Gastroesophageal sphincter (tissue), 3 donors: ENCODE data around the gene CCDC187.

ENCODE experiments used
- EP300 ChIP-seq: sonication (generic); formaldehyde crosslinking; IDR thresholded peaks from one replicate; pipeline ENCODE4 v1.6.1; 2017; ENCODE audit warnings: antibody characterized with exemption, mild to moderate bottlenecking
- POLR2A ChIP-seq, 2 donors: fragments of 450-650 bp; IDR thresholded peaks; one replicate each; pipeline ENCODE4 v1.6.1; 2017; ENCODE audit warnings: antibody characterized with exemption in 2 of 2, mild to moderate bottlenecking in 2 of 2, moderate library complexity in 1 of 2
- TF ChIP-seq, protein P1 (sequence below), 4 experiments: fragments of 200-600 bp in 2 of 4; fragments of 450-650 bp in 2 of 4; sonication (generic) in 1 of 4; IDR thresholded peaks; one replicate each; pipeline ENCODE4 v1.5.1; 2017 to 2019; ENCODE audit warnings: antibody characterized with exemption in 4 of 4, mild to moderate bottlenecking in 2 of 4, moderate library complexity in 2 of 4

DNA sequence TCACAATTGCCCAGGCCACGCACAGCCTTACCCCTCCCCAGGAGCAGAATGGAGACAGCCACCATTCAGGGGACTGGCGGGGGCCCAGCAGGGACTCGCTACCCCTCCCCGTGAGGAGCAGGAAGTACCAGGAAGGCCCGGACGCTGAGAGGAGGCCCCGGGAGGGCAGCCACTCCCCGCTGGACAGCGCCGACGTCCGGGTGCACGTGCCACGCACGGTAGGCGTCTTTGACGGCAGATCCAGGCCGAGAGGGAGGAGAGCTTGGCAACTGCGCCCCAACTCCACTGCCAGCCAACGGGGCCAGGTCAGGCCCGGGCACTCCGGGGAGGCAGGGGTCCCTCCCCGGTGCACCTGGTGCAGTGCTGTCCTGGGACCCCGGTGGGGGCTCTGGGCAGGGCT lies 45.7 kb upstream of the CCDC187 start:
- TF ChIP-seq, protein P1, sequence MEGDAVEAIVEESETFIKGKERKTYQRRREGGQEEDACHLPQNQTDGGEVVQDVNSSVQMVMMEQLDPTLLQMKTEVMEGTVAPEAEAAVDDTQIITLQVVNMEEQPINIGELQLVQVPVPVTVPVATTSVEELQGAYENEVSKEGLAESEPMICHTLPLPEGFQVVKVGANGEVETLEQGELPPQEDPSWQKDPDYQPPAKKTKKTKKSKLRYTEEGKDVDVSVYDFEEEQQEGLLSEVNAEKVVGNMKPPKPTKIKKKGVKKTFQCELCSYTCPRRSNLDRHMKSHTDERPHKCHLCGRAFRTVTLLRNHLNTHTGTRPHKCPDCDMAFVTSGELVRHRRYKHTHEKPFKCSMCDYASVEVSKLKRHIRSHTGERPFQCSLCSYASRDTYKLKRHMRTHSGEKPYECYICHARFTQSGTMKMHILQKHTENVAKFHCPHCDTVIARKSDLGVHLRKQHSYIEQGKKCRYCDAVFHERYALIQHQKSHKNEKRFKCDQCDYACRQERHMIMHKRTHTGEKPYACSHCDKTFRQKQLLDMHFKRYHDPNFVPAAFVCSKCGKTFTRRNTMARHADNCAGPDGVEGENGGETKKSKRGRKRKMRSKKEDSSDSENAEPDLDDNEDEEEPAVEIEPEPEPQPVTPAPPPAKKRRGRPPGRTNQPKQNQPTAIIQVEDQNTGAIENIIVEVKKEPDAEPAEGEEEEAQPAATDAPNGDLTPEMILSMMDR (IDR thresholded peaks at IDR 0.05) = no peak
- TF ChIP-seq POLR2A (IDR thresholded peaks at IDR 0.05) = no peak
- TF ChIP-seq EP300 = no peak
